Measurements from ENCODE around the gene ZBTB7C.

DNA sequence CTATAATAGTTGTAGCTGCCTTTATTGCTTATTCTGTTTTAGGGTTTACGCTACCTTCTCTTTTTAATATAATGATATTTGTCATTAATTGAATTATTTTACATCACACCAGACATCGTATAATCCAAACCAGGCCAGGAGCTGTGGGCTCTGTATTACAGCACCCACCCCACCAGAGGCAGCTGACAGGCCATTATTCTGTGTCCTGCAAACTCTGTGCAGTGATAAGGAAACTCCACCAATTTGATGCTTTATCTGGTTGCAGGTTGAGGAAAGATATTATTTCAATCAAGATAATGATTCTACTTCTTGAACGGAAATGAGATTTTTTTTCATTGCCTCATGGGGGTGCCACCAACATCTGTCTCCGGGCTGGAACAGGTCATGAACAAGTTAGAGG, 227.3 kb downstream of the ZBTB7C start:
- TF ChIP-seq ZNF175 (CRISPR knock-in tag; IDR thresholded peaks at IDR 0.05; ENCODE audit: low read depth) (no peak), TAF1 (IDR thresholded peaks at IDR 0.05; ENCODE audit: control insufficient read depth, extremely low read depth, insufficient read depth, low read length, severe bottlenecking) (no peak), ZNF354B (CRISPR knock-in tag; IDR thresholded peaks at IDR 0.05) (no peak), FOXA1 (IDR thresholded peaks at IDR 0.05; ENCODE audit: borderline replicate concordance) (no peak), JUN (IDR thresholded peaks at IDR 0.05; ENCODE audit: borderline replicate concordance, low read depth, low read length) (no peak), JUN (CRISPR knock-in tag; IDR thresholded peaks at IDR 0.05; ENCODE audit: borderline replicate concordance) (no peak), ZNF324 (CRISPR knock-in tag; IDR thresholded peaks at IDR 0.05) (no peak), SP2 (IDR thresholded peaks at IDR 0.05; ENCODE audit: extremely low read depth, low read depth, low read length, poor library complexity, severe bottlenecking) (no peak), CHD2 (IDR thresholded peaks at IDR 0.05; ENCODE audit: low read depth, low read length) (no peak), ZNF143 (CRISPR knock-in tag; IDR thresholded peaks at IDR 0.05) (no peak)
- TF ChIP-seq, protein P1, sequence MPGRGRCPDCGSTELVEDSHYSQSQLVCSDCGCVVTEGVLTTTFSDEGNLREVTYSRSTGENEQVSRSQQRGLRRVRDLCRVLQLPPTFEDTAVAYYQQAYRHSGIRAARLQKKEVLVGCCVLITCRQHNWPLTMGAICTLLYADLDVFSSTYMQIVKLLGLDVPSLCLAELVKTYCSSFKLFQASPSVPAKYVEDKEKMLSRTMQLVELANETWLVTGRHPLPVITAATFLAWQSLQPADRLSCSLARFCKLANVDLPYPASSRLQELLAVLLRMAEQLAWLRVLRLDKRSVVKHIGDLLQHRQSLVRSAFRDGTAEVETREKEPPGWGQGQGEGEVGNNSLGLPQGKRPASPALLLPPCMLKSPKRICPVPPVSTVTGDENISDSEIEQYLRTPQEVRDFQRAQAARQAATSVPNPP (IDR thresholded peaks at IDR 0.05; ENCODE audit: borderline replicate concordance, insufficient read depth, insufficient read length), result no peak
- TF ChIP-seq, protein P2, sequence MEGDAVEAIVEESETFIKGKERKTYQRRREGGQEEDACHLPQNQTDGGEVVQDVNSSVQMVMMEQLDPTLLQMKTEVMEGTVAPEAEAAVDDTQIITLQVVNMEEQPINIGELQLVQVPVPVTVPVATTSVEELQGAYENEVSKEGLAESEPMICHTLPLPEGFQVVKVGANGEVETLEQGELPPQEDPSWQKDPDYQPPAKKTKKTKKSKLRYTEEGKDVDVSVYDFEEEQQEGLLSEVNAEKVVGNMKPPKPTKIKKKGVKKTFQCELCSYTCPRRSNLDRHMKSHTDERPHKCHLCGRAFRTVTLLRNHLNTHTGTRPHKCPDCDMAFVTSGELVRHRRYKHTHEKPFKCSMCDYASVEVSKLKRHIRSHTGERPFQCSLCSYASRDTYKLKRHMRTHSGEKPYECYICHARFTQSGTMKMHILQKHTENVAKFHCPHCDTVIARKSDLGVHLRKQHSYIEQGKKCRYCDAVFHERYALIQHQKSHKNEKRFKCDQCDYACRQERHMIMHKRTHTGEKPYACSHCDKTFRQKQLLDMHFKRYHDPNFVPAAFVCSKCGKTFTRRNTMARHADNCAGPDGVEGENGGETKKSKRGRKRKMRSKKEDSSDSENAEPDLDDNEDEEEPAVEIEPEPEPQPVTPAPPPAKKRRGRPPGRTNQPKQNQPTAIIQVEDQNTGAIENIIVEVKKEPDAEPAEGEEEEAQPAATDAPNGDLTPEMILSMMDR (IDR thresholded peaks at IDR 0.05 in 2 of 3, conservative IDR thresholded peaks at IDR 0.05 in 1 of 3; ENCODE audit: insufficient read depth in 2 of 3, low read depth in 1 of 3, low read length in 3 of 3), result no peak

Data from K562 (cell line).